ENCODE data around the gene NMT1.

The NMT1 gene

DNA sequence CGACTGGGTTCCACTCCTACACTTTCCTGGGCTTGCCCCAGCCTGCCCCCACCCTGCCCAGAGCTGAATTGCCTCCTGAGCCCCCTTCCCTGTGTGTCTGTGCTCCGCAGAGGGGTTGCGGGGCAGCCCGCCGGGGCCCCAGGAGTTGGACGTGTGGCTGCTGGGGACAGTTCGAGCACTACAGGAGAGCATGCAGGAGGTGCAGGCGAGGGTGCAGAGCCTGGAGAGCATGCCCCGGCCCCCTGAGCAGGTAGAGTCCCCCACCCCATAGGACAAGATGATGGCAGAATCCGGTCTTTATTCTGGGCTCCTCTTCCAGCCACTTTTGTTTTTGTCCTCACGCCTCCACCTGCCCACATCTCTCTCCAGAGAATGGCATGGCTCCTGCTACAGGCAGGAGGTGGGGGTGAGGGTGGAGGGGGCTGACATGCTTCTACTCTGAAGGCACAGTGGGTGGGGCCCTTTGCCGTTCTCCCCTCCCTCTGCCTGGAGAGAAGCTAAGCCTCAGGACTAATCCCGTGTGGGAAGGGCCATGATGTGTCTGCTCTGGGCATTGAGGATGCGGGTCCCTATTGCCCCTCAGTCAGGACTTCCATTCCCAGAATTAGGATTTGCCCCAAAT lies 77.9 kb downstream of the NMT1 start:
- no peak for DNase-seq

DNA sequence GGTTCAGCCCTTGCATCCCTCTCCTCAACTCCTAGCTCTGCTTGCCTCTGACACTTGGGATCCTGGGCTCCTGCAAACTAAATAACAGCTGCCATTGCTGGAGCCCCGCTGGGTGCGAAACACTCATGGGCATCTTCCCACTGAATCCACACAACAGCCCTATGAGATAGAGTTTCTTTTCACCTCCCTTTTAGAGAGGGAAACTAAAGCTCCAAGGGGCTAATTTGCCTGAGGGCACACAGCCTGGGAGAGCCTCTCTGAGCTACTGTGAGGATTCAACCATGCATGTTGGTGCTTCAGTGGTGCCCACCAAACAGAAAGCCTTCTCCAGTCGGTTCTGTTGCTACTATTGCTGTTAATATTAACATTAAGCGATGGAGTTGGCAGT lies 78.4 kb downstream of the NMT1 start:
- no peak for DNase-seq

DNA sequence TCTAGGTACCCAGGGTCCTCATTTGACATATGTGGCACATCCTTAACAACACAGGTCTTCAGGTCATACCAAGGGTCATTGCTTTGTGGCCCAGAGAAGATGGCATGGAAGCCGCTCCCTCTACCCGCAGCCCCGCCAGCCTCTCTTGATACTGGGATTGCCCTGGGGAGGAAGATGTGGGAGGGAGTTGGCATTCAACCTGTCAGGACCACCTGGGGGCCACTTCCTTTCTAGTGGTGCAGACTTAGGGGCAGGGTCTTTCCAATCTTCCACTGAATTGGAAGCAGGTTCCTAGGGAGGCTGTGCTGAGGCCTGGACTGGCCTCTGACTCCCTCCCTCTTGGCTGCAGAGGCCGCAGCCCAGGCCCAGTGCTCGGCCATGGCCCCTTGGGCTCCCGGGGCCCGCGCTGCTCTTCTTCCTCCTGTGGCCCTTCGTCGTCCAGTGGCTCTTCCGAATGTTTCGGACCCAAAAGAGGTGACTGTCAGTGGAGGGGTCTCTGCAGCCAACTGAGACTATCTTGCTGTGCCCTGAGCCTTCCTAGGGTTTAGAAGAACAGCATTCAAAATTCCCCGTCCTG lies 82.1 kb downstream of the NMT1 start:
- DNase-seq, result no peak

DNA sequence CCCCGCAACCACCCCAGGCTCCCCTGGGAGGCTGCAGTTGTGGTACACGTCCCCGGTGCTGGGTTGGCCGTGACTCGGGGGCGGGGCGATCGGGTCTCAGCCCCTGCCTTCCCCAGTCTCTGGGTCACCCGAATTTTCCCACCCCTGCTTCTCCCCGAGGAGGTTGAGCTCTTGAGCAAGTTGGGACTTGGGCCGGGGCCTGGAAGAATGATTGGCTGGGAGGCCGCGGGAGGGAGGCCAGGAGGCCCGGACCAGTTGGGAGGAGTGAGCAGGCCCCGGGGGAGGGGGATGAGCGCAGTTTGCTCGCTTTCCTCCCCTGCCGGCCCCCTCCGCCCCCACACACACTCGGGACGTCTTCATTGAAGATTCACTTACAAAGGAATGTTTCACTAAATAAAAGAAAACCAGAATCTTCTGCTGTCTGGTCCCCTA lies 82.7 kb downstream of the NMT1 start:
- no peak for DNase-seq

DNA sequence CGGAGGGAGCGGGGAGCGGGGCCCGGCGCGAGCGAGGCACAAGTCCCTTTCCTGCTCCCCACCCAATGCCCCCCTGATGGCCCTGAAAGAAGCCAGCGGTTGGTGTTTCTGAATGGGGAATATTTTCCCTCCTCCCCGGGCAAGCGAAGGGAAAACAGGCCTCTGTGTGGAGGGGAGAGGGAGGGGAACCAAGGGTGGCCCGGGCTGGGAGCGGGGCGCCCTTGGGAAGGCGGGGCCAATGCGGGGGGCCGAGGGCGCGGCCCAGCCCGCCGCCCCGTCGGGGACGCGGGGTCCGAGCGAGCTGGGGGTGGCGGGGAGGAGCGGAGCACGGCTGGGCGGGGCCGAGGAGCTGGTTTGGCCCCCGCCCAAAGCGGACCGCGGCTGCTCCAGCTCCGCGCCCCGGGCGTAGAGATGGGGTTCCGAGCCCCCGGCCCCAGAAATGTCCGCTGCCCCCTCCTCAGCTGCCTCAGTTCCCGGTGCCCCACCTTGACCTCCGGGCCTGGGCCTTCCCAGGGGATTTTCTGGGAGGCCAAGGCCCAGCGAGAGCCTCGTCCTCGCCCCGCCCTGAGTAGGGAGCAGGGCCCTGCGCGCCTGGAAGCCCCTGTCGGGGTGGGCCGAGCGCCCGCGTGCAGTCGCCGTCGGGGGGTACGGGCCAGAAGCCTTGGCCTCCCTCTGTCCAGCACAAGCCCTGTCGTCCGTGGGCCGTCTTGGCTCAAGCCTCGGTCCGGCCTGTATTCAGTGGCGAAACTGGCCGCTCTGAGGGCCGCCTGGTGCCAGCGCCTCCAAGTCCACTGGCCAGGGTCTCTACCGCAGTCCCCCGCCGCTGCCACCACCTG lies 83.3 kb downstream of the NMT1 start:
- DNase-seq, result peak; percentile 25

DNA sequence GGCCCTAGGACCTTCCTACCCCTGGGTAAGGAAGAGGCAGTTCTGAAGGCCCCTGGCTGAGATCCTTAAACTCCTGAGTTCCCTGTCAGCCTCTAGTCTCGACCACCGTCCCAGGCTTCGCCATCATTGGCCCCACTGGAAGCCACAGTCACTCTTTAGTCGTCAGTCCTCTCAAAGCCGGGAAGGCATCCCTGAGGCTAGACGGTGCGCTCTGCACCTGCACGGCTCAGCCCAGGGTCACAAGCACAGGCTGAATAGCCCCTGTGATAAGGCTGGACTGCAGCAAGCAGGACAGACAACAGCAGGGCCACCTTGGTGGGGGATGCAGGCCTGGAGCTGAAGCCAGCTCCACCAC lies 83.9 kb downstream of the NMT1 start:
- no peak for DNase-seq

DNA sequence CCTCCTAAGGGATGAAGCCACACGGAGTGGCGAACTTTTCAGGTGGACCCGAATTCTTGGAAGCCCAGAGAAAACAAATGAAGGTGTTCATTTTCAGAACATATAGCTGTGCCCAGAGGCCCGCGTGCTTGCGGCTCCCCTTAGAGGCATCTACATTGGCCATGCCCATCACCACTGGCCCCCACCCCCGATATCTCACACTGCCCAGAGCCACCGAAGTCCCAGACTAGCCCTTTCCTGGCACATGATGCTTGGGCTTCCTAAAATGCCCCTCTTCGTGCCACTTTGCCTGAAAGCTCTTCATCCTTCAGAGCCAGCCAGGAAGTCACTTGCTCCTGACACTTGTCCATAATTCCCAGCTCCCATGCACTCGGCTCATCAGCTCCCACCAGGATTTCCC lies 85.0 kb downstream of the NMT1 start:
- no peak for DNase-seq

DNA sequence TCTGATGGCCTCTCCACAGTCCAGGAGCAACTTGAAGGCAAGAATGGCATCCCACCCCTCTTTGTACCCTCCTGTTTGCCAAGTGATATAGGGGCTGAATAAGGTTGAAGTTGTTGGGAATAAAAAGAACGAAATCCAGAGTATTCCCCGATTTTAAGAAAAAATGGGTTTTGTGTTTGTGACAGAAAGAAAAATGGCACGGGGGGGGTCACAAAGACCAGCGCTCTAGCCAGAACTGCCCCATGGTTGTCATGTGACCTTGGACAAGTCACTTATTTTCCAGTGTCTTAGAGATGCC lies 85.4 kb downstream of the NMT1 start:
- no peak for DNase-seq

DNA sequence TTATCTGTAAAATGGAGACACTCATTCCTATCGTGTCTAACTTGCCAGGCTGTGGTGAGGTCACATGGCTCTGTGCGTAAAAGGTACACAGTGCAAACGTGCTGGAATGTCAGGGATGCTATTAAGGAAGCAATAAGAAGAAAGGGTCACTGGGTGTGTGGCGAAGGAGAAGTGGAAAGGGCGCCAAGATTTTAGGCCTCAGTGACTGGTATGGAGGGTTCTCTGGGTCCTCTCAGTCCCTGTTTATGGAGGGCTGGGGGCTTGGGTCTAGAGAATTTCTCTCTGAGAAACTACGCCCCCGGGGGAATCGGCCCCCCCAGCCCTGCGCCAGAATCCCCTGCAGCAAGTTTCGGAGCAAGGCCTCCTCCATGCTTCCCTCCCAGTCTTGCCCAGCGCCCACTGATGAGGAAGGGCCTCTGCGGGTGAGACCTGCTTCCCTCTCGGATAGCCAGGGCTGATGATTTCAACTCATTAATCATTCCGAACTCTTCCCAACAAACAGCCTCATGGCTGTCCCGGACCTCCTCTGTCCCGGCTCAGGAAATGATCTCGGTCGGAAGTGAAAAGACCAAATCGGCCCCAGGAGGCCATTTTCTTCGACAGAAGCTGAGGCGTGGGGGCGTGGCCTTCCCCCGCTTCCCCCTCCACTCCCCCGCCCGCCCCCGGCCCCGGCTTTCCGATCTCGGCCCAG lies 85.9 kb downstream of the NMT1 start:
- no peak for DNase-seq

DNA sequence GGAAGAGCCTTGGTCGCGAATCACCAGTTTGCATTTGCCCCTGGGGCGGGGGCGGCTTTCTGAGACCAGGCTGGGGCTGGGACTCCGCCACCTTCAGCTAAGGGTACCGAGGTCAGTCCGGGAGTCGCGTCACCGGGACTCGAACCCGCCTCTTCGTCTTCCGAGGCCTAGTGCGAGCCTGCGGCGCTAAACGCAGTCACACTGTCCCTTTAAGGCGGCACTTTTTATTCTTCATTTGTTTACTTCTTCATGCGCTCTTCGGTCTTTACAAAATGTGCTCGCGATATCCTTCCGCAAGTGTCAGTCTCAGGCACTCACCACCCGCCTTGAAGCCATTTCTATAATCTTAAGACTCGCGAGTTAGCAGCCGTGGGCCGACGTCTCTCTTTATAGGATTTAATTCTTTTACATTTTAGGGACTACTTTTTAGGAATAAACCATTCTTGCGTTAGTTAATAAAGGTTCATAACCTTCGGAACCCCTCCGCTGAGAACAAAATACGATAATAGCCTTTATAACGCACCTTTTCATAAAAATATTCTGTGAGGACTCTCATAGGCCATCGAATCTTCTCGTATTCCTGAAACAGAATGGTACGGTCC lies 86.6 kb downstream of the NMT1 start:
- DNase-seq, result peak; percentile 92

DNA sequence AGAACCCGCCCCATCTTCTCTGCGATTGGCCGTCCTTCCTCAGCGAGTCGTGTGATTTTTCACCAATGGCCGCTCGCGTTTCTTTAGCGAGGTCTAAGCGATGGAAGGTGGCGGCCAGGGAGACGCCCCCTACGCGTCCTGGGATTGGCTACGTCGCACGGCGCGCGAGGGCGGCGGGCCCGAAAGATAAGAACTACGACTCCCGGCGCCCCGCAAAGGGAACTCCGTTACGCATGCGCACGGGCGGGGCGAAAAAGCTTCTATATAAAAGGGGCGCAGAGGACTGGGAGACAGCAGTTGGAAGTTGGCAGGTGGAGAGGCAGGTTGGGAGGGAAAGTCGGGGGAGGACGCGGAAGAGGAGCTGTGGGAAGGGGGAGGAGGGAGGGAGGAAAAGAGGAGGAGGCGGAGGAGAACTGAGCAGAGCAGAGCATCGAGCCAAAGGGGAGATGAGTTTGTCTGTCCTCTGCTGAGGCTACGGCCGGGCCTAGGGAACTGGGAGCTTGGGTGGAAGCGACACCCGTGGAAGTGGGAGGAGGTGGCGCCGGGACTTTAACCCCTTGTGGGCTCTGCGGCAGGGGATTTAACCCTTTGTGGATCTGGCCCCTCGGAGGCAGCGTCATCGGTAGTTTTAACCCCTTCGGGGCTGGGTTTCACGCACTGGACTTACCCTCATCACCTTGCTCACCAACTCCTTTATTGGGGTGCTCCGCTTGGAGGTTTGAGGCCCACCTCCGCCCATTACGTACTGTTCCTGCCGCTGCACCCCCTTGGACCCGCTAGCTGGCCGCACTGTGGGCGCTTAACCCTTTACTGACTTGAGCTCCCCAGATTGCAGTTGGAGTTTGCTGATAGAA lies 87.3 kb downstream of the NMT1 start, which contains the start of gene HEXIM1:
TSS of gene HEXIM1 (plus strand) at position 293 of the 854 bp plus-strand sequence. CDS start 716 bp downstream, outside the sequence.
- peak; percentile 100 for DNase-seq

DNA sequence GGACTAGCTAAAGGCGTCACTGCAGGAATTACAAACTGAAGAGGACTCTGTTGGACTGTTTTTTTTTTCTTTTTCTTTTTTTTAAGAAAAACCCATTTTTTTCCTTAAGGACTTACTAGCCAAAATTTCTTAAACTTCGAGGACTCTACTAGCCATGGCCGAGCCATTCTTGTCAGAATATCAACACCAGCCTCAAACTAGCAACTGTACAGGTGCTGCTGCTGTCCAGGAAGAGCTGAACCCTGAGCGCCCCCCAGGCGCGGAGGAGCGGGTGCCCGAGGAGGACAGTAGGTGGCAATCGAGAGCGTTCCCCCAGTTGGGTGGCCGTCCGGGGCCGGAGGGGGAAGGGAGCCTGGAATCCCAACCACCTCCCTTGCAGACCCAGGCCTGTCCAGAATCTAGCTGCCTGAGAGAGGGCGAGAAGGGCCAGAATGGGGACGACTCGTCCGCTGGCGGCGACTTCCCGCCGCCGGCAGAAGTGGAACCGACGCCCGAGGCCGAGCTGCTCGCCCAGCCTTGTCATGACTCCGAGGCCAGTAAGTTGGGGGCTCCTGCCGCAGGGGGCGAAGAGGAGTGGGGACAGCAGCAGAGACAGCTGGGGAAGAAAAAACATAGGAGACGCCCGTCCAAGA lies 88.0 kb downstream of the NMT1 start:
- peak; percentile 77 for DNase-seq

DNA sequence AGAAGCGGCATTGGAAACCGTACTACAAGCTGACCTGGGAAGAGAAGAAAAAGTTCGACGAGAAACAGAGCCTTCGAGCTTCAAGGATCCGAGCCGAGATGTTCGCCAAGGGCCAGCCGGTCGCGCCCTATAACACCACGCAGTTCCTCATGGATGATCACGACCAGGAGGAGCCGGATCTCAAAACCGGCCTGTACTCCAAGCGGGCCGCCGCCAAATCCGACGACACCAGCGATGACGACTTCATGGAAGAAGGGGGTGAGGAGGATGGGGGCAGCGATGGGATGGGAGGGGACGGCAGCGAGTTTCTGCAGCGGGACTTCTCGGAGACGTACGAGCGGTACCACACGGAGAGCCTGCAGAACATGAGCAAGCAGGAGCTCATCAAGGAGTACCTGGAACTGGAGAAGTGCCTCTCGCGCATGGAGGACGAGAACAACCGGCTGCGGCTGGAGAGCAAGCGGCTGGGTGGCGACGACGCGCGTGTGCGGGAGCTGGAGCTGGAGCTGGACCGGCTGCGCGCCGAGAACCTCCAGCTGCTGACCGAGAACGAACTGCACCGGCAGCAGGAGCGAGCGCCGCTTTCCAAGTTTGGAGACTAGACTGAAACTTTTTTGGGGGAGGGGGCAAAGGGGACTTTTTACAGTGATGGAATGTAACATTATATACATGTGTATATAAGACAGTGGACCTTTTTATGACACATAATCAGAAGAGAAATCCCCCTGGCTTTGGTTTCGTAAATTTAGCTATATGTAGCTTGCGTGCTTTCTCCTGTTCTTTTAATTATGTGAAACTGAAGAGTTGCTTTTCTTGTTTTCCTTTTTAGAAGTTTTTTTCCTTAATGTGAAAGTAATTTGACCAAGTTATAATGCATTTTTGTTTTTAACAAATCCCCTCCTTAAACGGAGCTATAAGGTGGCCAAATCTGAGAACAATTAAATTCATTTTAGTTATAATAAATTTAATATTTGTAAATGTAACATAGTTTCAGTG lies 88.8 kb downstream of the NMT1 start:
- peak; percentile 50 for DNase-seq

DNA sequence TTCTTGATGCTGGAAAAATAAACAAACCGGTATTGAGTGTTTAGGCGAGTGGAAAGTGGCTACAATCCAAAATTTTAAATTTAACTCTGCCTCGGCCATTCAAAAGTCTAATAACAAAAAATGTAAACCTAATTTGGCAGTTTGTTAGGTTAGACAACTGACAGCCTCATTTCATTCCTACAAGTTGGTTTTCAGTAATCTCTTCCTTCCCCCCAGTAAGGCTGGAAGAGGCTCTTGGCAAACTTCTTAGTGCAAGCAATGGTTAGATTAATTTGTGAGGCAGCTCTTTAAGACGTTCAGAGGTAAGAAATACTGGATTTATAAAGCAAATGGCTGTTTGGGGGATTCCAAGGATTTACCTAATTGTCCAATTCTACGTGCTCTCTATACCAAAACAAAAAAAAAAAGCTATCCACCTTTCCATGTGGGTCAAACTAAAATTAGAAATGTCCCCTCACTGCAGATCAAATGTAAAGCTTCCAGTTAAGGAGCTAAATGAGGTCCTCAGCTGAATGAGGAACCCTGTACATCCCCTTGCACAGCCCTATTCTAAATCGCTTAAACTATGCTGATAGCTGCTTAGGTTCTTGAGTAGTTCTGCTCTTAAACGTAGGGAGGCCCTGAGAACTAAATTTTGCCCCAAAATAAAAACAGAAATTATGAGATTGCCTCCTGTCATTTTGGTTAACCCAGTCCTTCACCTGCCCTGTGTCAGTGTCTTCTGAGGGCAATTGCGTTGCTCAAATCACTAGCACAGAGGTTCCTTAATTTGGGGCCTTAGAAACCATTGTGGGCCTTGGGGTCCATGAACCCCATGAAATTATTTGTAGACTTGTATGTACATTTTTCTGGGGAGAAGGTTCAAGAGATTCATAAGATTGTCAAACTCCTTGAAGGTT lies 90.0 kb downstream of the NMT1 start:
- no peak for DNase-seq

DNA sequence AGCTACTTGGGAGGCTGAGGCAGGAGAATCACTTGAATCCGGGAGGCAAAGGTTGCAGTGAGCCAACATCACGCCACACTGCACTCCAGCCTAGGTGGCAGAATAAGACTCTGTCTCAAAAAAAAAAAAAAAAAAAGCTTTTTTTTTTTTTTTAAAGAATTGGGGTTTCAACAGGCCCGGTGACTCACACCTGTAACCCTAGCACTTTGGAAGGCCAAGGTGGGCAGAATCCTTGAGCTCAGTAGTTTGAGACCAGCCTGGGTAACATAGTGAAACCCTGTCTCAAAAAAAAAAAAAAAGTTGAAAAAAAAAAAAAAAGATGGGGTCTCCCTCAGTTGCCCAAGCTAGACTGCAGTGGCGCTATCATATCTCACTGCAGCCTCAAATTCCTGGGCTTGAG lies 93.9 kb downstream of the NMT1 start:
- no peak for DNase-seq

DNA sequence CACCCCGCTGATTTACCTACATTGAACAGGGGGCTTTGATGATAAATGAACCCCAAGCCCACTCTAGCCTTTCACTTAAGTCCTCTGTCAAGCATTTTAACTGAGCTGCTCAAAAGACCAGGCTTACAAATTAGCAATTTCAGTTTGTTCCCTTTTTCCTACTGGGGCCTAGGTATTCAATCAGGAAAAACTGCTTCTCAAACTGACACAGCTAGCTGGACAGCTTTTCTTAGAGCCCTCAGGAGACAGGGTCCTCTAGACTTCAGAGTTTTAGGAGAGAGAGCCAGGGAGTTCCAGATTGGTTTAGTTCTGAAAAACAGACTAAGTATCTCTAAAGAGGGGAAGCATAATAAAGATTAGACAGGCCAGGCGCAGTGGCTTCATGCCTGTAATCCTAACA lies 94.4 kb downstream of the NMT1 start:
- DNase-seq, result no peak

DNA sequence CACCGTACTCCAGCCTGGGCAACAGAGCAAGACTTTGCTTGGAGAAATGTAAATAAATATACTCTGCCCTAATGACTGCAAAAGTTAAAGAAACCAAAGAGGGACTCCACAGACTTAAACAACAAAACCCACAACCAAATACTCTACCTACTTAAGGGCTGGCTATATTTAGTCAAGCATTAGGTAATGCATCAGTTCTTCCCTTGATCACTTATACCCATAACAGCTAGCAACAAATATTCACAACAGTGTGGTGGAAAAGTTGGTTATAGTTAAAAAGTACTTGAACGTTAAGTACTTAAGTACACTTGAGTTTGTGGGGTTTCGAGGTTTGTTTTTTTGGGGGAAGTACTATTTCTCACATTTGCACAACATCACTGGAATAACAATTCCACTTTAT lies 95.1 kb downstream of the NMT1 start:
- DNase-seq, result no peak
